Measurements from ENCODE around the gene SLC25A23. TPM values are rescaled to one million over a fixed set of nuclear protein-coding genes. Genes with fewer than 3 reads are reported as not detected.
"Not testable (repeated sequence)": the region's sequence is repeated elsewhere in the genome, so short reads cannot be mapped to it uniquely, and the experiment has no call there.

Gene SLC25A23
- total RNA-seq (100 to 1,000 TPM in 5 of 10 donors, 10 to 100 TPM in 5; 72.2 to 126 (median 95.4) TPM), polyA plus RNA-seq (100 to 1,000 TPM in 1 of 2 donors, 10 to 100 TPM in 1; 53.4 to 104 TPM)
- long read RNA-seq, donor 1, transcript SLC25A23-202 (10 exons, 3,425 nt), result major isoform, 7 of 93 reads
- long read RNA-seq, donor 1, partial matches to known transcripts, result 19 of 93 reads
- long read RNA-seq, donor 1, other reads (novel, unspliced or antisense), result 66 of 93 reads
- long read RNA-seq, donor 2, transcript SLC25A23-202 (10 exons, 3,425 nt), result major isoform, 6 of 92 reads
- long read RNA-seq, donor 2, partial matches to known transcripts, result 9 of 92 reads
- long read RNA-seq, donor 2, other reads (novel, unspliced or antisense), result 77 of 92 reads
- long read RNA-seq, donor 3, partial matches to known transcripts, result 0 of 17 reads
- long read RNA-seq, donor 3, other reads (novel, unspliced or antisense), result 13 of 17 reads

DNA sequence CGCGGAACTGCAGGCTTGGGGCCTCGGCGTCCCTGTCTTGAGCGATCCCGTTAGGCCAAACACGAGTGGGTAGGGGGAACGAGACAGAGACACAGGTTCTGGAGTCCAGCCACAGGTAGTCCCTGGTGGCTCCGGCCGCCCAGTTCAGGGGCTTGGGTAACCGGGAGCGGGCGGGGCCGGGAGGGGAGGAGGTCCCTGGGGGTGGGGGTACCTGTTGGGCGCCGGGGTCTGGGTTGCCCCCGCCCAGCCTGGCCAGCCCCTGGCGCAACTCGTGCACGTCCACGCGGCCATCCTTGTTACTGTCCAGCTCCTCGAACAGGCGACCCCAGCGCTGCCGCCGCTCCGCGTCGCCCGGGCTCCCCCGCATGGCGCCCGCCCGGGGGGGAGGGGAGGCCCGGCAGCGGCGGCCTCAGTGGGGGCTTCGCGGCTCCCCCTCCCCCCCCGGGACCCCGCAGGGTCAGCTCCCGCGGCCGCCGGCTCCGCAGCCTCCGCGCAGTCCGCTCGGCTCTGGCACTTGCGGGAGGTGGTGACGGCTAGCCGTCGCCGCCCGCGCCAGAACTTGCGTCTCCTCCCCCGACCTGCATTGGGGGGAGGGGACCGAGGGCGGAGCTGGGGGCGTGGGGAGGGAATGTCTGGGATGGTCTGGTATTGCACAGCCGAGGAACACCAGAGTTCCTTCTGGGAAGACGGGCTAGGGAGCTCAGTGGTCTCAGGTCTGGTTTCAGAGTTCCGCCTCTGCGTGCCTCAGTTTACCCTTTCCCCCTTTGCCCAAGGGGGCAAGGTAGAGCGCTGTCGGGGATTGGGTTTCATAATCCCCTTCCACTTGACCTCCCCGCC lies at the start of gene SLC25A23:
SLC25A23 (minus strand) TSS at position 531 of the 837 bp plus-strand sequence; CDS start at position 367, 164 bp downstream.
- H3K27ac ChIP-seq, result peak within 1 kb of the TSS in 9 of 10 donors; percentile 38 to 87 (median 65)
- peaks cover 0 to 7% (median under 1%) of the 10 kb centered on the region in 11 donors for H3K9me3 ChIP-seq
- WGBS, 2 donors, result 1% methylated on average over 43 to 70 of the region's 70 CpGs
- peak; percentile 61 to 76 for DNase-seq
- peaks cover 5 to 26% (median 22%) of the 10 kb centered on the region in 7 donors for H3K27me3 ChIP-seq
- H3K36me3 ChIP-seq, result peaks cover 0 to 29% (median 6%) of the 10 kb centered on the region in 9 donors
- peaks cover 5 to 29% (median 17%) of the 10 kb centered on the region in 9 donors for H3K4me1 ChIP-seq
- peak within 1 kb of the TSS; percentile 61 to 97 (median 72) for H3K4me3 ChIP-seq
- ATAC-seq, result peak; percentile 67 to 87 (median 82)
- intact Hi-C loops (cut with DNase I), result loop anchor here in 1 of 10 donors (2.0 kb wide), 1 partner anchor 35 kb away; the partner anchor contains the start of gene KHSRP
- TF ChIP-seq, protein P1, sequence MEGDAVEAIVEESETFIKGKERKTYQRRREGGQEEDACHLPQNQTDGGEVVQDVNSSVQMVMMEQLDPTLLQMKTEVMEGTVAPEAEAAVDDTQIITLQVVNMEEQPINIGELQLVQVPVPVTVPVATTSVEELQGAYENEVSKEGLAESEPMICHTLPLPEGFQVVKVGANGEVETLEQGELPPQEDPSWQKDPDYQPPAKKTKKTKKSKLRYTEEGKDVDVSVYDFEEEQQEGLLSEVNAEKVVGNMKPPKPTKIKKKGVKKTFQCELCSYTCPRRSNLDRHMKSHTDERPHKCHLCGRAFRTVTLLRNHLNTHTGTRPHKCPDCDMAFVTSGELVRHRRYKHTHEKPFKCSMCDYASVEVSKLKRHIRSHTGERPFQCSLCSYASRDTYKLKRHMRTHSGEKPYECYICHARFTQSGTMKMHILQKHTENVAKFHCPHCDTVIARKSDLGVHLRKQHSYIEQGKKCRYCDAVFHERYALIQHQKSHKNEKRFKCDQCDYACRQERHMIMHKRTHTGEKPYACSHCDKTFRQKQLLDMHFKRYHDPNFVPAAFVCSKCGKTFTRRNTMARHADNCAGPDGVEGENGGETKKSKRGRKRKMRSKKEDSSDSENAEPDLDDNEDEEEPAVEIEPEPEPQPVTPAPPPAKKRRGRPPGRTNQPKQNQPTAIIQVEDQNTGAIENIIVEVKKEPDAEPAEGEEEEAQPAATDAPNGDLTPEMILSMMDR (IDR thresholded peaks at IDR 0.05), result no peak

DNA sequence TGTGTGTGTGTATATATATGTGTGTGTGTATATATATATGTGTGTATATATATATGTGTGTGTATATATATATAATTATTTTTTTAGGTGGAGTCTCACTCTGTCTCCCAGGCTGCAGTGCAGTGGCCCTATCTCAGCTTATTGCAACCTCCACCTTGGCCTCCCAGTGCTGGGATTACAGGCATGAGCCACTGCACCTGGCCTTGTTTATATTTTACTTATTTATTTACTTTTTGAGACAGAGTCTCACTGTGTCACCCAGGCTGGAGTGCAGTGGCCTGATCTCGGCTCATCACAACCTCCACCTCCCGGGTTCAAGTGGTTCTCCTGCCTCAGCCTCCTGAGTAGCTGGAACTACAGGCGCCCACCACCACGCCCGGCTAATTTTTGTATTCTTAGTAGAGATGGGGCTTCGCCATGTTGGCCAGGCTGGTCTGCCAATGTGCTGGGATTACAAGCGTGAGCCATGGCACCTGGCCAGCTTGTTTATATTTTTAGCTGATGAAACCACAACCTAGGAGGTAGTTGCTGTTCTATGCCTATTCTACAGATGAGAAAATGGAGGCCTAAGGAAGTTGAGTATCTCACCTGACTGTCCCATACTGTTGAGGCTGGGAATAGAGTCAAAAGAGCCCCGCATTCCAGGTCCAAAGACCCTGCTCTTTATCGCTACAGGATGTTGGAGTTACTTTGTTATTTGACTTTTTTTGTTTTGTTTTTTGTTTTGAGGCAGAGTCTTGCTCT lies 48.6 kb upstream of the SLC25A23 start:
- H3K27ac ChIP-seq; H3K9me3 ChIP-seq; H3K4me3 ChIP-seq; DNase-seq; ATAC-seq; H3K36me3 ChIP-seq; intact Hi-C loops (cut with DNase I); H3K4me1 ChIP-seq: not testable (repeated sequence)
- 84 to 88% methylated on average over 9 of the region's 9 CpGs for WGBS, 2 donors
- H3K27me3 ChIP-seq, result peaks cover 1 to 13% (median 10%) of the 10 kb centered on the region in 7 donors

DNA sequence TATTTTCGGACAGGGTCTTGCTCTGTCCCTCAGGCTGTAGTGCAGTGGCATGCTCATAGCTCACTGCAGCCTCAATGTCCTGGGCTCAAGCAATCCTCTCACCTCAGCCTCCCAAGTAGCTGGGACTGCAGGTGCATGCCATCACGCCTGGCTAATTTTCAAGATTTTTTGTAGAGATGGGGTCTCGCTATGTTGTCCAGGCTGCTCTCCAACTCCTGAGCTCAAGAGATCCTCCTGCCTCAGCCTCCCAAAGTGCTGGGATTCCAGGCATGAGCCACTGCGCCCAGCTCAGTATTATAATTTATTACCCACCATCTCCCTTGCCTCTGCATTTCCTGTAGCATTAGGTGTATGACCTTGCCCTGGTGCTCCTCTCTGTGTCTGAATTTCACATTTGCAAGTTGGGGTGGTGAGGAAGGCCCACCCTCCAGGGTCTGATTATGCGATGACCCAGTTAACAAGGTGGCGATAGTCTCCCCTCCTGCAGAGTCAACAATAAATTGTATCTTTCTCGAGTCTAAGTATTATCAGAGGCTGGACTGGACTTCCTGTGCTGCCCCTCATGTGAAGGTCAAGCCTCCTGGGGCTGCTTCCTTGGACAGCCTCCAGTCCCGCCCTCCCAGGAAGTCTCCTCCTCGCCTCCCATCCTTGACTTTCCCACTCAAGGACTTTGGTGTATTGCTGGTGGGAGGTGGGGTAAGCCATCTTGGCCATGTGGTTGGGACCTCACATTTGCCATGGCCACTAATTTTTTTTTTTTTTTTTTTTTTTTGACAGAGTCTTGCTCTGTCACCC lies 44.0 kb upstream of the SLC25A23 start:
- DNase-seq, result peak; percentile 25 to 60
- WGBS, 2 donors, result 68 to 74% methylated on average over 9 of the region's 9 CpGs
- H3K4me1 ChIP-seq, result peaks cover 0 to 15% (median 12%) of the 10 kb centered on the region in 9 donors
- TF ChIP-seq, protein P1 (IDR thresholded peaks at IDR 0.05), result no peak
- H3K9me3 ChIP-seq, result no peaks in the 10 kb centered on the region
- no peak overlapping the region for H3K27ac ChIP-seq
- intact Hi-C loops (cut with DNase I), result no loop called here
- H3K4me3 ChIP-seq, result no peak overlapping the region
- H3K36me3 ChIP-seq, result no peaks in the 10 kb centered on the region
- H3K27me3 ChIP-seq, result peaks cover 19 to 58% (median 49%) of the 10 kb centered on the region in 7 donors
- peak in 5 of 8 donors; percentile 36 to 62 (median 41) for ATAC-seq

Measured in heart right ventricle (tissue), 16 donors.